ENCODE data around the gene MRPL21.

MRPL21 gene

DNA sequence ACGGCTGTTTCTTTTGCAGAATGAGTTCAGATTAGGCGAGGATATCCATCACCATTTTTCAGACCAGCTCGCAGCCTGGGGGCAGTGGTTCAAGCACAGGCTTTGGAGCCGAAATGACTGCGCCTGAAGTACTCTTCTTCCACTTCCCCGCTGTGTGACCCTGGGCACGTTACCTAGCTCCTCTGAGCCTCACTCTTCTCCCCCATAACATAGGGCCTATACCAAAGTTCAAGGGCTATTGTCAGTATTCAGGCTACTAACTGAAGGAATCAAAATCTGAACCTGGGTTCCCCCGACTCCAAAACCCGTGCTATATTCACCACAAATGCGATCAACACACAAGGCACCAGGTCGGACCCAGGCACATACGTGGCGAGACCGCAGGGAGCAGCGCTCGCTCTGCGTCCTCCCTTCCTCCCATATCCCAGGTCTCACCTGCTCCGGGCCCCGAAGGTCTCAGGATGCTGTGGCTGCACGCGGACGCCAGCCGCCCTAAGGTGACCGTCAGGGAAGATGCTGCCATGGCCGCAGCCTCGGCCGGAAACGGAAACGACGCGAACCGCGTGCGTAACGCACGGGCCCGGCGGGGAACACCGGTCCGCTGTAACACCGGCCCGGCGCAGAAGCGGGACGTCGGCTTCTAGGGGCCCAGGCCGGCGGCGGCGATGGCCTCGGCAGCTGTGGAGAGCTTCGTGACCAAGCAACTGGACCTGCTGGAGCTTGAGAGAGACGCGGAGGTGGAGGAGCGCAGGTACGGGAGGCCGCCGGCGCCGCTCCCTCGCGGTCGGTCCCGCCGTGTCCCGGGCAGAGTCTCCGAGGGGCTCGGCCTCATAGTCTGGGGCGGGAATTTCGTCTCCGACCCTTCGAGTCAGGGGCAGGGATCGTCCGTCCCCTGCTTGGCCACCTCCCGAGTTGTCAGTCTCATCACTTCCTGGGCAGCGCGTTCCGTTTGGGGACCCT lies at the start of gene MRPL21, which contains the start of gene IGHMBP2:
Gene MRPL21, minus strand, starts transcription at position 545 of the 960 bp plus-strand sequence. Its CDS starts 22 bp downstream, at position 523.
Gene IGHMBP2, plus strand, starts transcription at position 604 of the 960 bp plus-strand sequence. Its CDS starts 62 bp downstream, at position 666.
- DNase-seq, result peak; percentile 76

DNA sequence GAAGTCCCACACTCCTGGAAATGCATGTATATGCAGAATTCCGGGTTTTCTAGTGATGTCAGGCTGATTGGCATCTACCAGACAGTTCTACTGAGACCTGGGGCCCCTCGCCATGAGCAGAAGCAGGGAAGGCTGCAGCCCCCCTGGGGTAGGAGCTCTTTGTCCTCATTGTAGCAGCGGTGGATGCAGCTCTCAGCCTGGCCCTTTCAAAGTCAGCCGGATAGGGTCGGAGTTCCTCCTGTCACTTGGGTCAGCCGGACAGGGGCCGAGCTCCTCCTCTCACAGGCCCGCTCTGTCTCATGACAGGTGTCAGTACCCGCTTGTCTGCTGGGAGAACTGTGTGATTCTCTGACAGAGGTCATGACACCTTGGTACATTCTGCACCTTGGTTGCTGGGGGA lies 47.1 kb upstream of the MRPL21 start:
- no peak for DNase-seq

DNA sequence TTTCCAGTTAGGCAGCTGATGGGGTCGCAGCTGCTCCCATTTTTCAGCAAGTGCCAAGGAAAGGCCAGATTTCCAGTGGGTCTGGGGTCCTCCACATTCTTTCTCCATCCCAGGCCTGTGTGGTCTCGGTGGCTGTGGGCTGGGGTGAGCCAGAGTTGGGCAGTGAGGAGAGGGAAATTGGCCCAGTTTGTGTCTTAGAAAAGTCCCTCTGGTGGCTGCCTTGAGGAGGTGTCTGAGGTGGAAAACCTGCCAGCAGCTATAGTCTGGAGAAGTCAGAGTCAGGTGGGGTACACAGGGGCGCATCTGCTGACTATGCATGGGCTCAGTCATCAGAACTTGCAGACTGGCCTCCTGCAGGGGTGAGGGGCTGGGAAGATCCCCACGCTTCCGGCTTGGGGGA lies 46.6 kb upstream of the MRPL21 start:
- DNase-seq, result no peak

DNA sequence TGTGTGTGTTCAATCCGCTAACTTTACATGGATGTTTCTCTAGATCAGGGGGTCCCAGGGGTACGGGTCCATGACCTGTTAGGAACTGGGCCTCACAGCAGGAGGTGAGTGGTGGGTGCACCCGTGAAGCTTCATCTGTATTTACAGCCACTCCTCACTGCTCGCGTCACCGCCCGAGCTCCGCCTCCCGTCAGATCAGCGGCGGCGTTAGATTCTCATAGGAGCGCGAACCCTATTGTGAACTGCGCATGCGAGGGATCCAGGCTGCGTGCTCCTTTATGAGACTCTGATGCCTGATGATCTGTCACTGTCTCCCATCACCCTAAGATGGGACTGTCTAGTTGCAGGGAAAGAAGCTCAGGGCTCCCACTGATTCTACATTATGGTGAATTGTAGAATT lies 45.3 kb upstream of the MRPL21 start:
- no peak for DNase-seq

DNA sequence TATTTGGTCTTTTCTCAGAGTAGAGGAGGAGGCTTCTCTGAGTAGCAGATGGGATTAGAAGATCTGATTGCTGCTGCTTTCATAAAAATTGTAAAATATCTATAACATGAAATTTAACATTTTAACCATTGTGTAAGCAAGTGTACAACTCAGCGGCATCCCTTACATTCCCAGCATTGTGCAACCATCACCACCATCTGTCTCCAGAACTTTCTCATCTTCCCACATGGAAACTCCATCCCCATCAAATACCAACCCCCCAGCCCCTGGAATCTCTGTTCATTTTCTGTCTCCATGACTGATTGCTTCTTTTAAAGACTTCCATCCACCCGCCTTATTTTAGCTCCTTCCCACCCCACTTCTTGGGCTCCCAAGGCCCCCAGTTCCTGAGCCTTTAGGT lies 44.9 kb upstream of the MRPL21 start:
- no peak for DNase-seq

DNA sequence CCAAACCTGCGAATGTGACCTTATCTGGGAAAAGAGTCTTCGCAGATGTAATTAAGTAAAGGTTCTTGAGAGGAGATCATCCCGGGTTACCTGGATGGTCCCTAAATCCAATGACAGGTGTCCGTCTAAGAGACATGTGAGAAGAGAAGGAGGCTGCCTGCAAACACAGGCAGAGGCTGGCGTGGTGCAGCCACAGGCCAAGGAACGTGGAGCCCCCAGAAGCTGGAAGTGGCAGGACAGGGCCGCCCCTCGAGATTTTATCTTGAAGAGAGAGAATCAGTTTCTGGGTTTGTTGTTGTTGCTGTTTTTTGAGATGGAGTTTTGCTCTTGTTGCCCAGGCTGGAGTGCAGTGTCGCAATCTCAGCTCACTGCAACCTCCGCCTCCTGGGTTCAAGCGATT lies 43.5 kb upstream of the MRPL21 start:
- DNase-seq, result no peak

DNA sequence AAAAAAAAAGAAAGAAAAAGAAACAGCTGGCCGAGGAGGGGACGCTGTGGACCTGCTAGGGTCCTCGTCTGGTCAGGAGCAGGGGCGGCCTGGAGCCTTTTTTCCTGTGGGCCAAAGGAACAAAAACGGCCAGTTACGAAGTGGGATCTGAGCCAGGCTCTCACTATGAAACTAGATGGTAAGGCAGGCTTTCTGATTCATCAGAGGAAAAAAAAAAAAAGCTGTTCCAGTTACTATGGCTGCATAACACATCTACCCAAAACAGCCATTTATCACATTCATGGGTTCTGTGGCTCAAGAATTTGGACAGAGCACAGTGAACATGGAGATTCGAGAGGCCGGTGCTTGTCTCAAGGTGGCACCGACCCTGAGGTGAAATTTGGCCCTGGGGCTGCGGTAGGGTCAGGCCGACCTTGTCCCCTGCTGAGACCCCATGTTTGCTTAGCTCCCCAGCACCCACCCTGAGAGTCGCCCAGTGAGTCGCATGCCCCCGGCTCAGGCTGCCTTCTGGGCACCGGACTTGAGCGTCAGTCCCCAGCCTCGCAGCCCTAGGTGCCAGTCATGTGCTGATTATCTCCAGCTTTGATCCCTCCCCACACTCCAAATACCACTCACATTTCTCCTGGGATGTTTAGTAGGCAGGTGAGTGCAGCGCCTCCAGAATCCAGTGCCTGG lies 42.9 kb upstream of the MRPL21 start:
- no peak for DNase-seq

DNA sequence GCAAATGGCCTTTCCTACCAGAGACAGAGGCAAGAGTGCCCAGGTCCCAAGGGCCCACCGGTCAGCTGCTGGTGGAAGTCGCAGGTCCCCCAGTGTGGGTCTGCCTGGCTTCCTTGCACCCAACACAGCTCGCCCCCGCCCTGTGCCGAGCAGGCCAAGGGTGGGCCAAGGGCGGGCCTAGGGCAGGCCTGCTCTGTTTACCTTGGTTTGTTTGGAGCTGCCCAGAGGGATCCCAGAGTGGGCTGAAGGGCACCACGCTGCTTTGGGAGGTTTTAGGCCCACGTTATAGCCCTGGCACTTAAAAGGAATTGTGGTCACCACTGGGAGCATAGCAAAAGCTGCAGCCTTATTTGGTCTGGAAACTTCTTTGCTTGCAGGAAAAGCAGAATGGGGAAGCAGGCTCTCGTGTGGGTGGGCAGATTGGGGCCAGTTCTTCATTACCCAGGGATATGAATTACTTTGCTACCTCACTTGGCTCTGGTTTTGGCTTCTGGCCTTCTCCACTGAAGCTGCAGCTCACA lies 39.2 kb upstream of the MRPL21 start:
- no peak for DNase-seq

DNA sequence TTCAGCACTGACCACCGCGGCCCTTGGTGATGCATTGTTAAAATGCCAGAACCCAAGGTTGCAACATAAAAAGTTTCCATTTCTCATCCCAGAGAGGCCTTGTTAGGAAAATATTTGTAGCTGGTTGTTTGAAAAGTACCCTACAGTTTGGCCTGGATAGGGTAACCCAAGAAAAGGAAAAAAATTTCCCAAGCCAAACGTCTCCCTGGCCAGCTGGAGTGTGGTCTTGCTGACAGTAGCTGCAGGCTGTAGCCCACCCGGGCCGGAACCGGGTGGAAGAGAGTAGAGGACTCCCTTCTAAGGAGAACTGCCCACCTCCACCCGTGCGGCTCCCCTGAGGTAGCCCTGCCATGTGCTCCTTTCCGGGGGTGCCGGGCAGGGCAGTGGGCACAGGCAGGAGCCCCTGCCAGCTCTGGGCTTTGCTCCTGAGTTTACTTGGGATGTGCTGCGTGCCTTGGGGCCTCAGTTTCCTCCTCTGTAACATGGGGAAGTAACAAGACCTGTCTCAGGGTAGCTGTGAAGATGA lies 38.5 kb upstream of the MRPL21 start:
- no peak for DNase-seq

DNA sequence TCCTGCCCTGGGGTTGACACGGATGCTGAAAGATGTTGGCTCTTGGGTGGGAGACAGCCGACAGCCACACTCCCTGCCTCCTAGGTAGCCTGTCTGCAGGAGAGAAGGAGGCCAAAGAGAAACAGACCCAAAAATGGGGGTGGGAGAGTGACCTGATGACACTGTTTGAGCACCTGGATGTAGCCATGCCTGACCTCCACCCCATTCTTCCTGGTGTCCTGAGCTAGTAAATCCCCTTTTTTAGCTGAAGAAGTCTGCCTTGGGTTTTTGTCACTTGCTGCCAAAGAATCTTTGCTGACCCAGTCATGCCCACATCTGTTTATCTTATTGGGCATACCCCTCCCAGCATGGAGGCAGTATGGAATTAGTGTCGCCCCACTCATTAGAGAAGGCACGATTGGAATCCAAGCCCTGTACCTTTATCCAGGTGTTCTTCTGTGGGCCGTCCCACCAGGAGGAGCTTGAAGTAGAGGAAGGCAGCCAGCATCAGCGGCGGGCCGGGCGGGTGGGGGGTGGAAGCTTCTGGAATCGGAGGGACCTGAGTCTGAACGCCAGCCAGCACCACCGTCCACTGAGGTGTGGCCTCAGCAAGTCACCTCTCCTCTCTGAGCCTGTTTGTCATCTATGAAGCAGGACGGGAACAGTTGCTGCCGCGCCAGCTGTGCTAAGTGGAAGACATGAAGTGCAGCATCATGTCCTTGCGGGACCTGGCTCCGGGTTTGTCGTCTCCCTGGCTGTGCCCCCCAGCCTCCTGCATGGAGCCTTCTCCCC lies 37.9 kb upstream of the MRPL21 start:
- DNase-seq, result no peak

DNA sequence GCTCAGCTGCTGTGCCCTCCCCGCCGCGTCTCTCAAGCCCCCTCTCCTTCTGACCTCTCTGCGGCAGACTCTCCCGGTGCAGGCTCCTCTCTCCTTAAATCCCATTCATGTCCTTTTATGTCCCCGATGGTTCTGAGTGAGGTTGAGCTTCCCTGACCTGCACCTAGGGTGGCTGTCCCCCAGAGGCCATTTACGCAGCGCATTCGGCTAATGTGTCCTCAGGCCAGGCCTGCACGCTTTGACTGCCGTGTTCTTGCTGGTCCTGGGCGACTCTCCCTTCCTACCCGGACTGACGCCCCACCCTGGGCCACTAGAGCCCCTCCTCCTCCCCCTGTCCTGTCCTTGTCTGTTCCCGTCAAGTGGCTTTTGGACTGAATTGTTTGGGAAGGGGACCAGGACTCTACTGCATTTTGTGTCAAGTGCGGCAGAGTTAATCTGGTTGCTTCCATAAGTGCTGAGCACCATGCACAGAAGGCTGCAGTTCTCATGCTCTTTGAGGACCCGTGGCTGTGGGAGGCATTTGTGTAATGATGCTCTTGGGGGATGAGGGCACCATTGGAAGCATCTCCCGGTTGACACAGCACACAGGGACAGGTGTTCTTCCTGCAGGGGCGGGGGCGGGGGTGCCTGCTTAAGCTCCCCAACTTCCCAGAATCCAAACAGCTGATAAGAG lies 37.2 kb upstream of the MRPL21 start:
- DNase-seq, result no peak

DNA sequence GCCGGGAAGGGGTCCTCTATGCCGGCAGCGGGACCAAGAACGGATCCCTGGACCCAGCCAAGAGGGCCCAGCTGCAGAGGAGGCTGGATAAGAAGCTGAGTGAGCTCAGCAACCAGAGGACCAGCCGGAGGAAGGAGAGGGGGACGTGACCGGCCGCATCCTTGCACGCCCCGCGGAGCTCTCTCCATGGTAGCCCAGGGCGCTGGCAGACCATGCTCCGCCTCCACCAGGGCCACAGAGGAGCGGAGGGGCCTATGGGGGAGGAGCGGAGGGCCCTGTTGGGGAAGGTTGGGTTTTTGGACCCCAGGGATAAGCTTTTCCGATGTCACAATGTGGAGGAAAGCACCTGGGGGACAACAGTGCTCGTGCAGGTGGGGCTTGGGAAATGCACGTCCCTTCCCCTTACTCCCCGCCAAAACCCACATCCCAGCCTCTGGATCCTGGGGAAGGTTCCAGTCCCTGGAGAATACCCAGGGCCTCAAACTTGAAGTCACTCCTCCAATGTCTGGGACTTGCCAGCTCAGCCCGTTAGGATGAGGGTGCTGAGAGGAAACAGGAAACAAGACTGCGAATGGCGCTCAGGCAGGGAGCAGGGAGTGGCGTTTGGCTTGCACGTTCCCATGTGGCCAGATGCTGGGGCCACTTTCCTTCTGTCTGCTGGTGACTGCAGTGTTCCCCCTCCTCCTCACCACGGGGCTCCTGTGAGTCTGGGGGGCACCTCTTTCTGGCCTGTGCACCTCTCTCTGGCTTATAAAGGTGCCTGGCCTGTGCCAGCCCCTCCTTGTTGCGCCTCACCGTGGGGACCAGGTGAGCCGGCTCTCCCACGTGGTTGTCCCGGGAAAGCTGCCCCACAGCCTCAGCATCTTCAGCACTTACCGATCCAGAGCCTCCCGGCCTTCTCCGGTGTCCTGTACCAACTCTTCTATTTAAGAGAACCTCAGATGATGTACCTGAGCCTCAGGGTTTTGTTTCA lies 36.2 kb upstream of the MRPL21 start:
- DNase-seq, result no peak

DNA sequence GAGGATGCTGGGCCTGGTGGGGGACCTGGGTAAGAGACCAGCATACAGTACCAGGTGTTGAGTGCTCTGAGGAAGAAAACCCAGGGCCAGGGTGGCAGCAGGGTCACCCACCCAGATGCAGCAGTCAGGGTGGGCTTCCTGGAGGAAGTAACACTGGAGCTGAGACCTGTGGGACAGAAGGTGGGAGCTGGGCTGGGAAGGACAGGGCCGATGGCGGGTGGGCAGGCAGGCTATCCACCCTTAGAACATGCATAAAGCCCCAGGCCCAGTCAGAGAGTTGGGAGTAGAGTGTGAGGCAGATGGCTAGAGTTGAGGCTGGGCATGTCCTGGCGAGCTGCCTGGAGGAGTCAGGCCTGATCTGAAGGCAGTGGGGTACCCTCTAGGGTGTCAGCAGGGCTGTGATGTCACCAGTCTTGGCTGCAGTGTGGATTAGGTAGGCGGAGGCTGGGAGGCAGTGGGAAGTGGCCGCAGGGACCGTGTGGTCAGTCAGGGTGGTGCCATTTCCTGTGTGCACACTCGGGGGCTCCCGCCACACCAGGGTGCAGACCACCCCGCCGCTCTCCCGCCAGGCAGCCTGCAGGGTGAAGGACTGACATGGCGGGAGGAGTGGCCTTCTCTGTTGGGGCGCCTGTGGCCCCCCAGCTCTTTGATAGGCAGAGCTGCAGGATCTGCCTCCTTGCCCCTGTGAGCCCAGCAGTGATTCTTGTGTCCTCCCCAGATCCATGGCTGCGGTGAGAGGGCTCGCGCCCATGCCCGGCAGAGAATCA lies 35.4 kb upstream of the MRPL21 start:
- DNase-seq, result no peak

DNA sequence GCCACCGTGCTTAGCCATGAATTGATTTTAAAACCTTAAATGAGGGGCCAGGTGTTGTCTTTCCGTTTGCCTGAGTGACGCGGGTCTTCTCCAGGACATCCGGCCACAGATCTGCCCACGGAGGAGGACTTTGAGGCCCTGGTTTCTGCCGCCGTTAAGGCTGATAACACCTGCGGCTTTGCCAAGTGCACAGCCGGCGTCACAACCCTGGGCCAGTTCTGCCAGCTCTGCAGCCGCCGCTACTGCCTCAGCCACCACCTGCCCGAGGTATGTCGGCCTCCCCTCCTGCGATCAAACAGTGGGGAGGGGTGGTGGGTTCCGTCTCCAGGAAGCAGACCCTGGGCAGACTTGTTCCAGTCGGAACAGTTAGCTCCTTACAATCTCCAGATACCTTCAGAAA lies 34.5 kb upstream of the MRPL21 start:
- DNase-seq, result no peak

DNA sequence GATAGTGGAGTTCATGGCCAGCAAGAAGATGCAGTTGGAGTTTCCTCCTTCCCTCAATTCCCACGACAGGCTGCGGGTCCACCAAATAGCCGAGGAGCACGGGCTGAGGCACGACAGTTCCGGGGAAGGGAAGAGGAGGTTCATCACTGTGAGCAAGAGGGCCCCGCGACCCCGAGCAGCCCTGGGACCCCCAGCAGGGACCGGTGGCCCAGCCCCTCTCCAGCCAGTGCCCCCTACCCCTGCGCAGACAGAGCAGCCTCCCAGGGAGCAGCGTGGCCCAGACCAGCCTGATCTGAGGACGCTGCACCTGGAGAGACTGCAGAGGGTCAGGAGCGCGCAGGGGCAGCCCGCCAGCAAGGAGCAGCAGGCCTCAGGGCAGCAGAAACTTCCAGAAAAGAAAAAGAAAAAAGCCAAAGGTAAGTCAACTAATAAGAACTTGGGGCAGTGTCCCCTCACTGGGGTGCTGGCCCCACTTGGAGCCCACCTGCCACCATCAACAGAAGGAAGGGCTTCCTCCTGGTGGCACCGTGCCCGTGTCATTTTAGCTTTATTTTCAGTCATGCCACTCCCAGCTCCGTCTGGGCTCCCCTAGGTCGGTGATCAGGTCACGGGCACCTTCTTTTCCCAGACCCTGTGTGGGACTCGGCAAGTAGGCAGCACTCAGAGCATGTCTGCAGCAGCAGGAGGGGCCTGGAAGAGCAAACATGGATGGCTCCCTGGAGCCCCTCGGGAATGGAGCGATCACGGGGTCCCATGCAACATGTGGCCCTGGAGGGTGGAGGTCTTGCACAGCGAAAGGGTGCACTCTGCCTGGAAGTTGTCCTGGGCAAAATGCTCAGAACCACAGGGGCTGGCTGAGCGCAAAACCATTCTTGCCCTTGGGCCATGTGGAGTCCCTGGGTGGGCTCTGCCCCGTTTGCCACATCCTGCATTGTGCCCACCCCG lies 33.3 kb upstream of the MRPL21 start:
- DNase-seq, result no peak

DNA sequence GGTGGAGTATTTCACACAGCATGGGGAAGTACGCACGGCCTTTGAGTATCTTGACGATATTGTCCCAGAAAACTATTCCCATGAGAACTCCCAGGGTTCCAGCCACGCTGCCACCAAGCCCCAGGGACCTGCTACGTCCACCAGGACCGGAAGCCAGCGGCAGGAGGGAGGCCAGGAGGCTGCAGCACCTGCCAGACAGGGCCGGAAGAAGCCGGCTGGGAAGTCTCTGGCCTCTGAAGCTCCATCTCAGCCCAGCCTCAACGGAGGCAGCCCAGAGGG lies 32.7 kb upstream of the MRPL21 start:
- no peak for DNase-seq

DNA sequence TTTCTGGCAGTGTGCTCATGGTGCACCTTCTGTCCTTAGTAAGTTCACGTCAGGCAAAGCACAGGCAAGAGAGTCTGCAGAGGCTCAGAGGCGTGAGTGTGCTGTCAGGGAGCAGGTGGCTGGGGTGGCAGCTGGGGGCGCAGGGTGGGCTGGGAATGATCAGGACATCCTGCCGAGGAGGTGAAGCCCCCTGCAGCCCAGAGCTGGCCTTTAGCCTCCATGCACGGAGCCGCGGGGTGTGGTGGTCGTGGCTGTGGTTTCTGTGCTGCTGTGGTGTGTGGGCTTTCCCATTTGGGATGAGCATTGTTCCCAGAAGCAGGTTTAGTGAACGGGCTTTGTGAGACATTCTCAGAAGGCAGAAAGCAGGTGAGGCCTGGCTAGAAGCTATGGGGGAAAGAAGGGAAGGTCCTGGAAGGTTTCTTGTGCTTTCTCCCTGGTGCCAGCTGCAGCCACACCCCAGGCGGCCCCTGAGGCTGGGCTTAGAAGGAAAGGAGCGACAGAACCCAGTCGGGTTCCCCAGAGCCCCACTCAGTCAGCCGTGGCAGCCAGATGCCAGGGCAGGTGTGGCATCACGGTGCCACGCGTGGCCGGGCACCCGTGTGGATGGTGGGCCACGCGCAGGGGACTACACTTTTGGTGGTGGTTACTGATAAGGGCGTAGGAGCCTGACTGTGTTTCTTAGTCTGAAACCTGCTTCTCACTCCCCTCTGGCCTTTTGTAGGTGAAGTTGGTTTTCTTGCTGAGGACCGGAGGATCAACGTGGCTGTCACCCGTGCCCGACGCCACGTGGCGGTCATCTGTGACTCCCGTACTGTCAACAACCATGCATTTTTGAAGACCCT lies 32.1 kb upstream of the MRPL21 start:
- DNase-seq, result no peak

DNA sequence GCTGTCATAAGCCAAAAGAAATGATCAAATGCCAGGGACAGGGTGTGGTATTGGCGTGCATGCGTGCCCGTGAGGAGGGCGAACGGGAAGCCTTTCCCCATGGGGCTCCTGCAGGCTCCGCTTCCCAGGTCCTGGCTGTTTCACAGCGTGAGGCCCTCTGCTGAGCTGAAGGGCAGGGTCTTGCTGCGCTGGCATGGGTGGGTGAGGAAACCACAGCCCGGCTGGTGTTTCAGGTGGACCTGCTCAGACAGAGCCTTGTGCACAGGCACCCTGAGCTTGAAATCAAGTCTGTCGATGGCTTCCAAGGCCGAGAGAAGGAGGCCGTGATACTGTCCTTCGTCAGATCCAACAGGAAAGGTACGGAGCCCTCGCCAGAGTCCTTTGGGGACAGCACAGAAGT lies 31.4 kb upstream of the MRPL21 start:
- DNase-seq, result no peak
